AG04449 (cell line): ENCODE measurements around the gene NGF.

ENCODE experiments used
- CTCF ChIA-PET: fragments of 350-600 bp; formaldehyde crosslinking; extraction: SDS; loops from one replicate; lab custom pipeline; 2021; ENCODE audit warnings: antibody characterized with exemption; lab: Yijun Ruan, JAX
- POLR2A ChIA-PET: fragments of 400-600, 350-600 bp; formaldehyde crosslinking; extraction: SDS; loops from one replicate; lab custom pipeline; 2020; ENCODE audit warnings: antibody characterized with exemption, inconsistent platforms; lab: Yijun Ruan, JAX
- DNase-seq: peaks from one replicate; pipeline ENCODE4 v3.0.0-alpha.2; 2010; ENCODE audit warnings: low read depth, low spot score
- H3K4me3 ChIP-seq: 2 replicates; pipeline ENCODE4 v1.5.1; 2011; ENCODE audit warnings: low read depth, mild to moderate bottlenecking, control low read depth, low read length
- CTCF ChIP-seq: IDR thresholded peaks from one replicate; pipeline ENCODE4 v1.5.1; 2011; ENCODE audit warnings: mild to moderate bottlenecking, moderate library complexity, low read length, control low read depth, inconsistent platforms; ENCODE audit not compliant: insufficient read depth; ENCODE audit errors: missing control alignments

The NGF gene

GRCh38 chr1:115296981-115297380, 41.1 kb downstream of the NGF start:
- ChIA-PET POLR2A (interaction anchor here (0.8 to 1.4 kb wide), 4 partner anchors 16 to 58 kb away, joined by 3 to 4 read pairs (median 4); no protein-coding TSS in a partner anchor), CTCF (interaction anchor here (0.7 to 7.8 kb wide), 7 partner anchors 10 to 172 kb away, joined by 3 to 59 read pairs (median 5); no protein-coding TSS in a partner anchor)
- TF ChIP-seq CTCF: no peak
- DNase-seq: no peak
- H3K4me3 ChIP-seq: no peak overlapping the region

- ChIA-PET CTCF (interaction anchor here (0.7 to 7.8 kb wide), 5 partner anchors 11 to 173 kb away, joined by 3 to 59 read pairs (median 5); no protein-coding TSS in a partner anchor), POLR2A (interaction anchor here (0.8 to 1.4 kb wide), 4 partner anchors 15 to 57 kb away, joined by 3 to 4 read pairs (median 4); no protein-coding TSS in a partner anchor)
- no peak for DNase-seq
- TF ChIP-seq CTCF: no peak
- H3K4me3 ChIP-seq: no peak overlapping the region
Measured at GRCh38 chr1:115295904-115296696, 41.9 kb downstream of the NGF start.

GRCh38 chr1:115293899-115294298, 44.1 kb downstream of the NGF start:
- TF ChIP-seq CTCF: no peak
- no peak overlapping the region for H3K4me3 ChIP-seq
- DNase-seq: no peak
- ChIA-PET CTCF (interaction anchor here (0.9 to 2.7 kb wide), 8 partner anchors 42 to 302 kb away, joined by 3 to 15 read pairs (median 8); no protein-coding TSS in a partner anchor), POLR2A (interaction anchor here (0.6 to 1.0 kb wide), 4 partner anchors 9 to 104 kb away, joined by 3 to 4 read pairs (median 3); no protein-coding TSS in a partner anchor)

GRCh38 chr1:115293006-115293405, 45.0 kb downstream of the NGF start:
- POLR2A ChIA-PET: no interaction called here
- TF ChIP-seq CTCF: no peak
- H3K4me3 ChIP-seq: no peak overlapping the region
- no peak for DNase-seq
- CTCF ChIA-PET: interaction anchor here (1.2 to 2.7 kb wide), 6 partner anchors 152 to 303 kb away, joined by 5 to 15 read pairs (median 9); no protein-coding TSS in a partner anchor

GRCh38 chr1:115291741-115292140, 46.3 kb downstream of the NGF start:
- TF ChIP-seq CTCF: no peak
- ChIA-PET CTCF (no interaction called here), POLR2A (interaction anchor here (0.6 to 0.9 kb wide), 3 partner anchors 9 to 34 kb away, joined by 3 read pairs; no protein-coding TSS in a partner anchor)
- no peak for DNase-seq
- no peak overlapping the region for H3K4me3 ChIP-seq

- TF ChIP-seq CTCF: no peak
- H3K4me3 ChIP-seq: no peak overlapping the region
- ChIA-PET POLR2A (interaction anchor here (0.7 to 1.1 kb wide), 2 partner anchors 10 to 1922 kb away, joined by 3 read pairs; no protein-coding TSS in a partner anchor), CTCF (interaction anchor here (0.9 to 4.6 kb wide), 4 partner anchors 148 to 306 kb away, joined by 4 to 29 read pairs (median 5); no protein-coding TSS in a partner anchor)
- no peak for DNase-seq
Measured at GRCh38 chr1:115289940-115290339, 48.1 kb downstream of the NGF start.
